Measurements from ENCODE around the gene YIPF1.
"Not testable (repeated sequence)": the region's sequence is repeated elsewhere in the genome, so short reads cannot be mapped to it uniquely, and the experiment has no call there.

Gene YIPF1

DNA sequence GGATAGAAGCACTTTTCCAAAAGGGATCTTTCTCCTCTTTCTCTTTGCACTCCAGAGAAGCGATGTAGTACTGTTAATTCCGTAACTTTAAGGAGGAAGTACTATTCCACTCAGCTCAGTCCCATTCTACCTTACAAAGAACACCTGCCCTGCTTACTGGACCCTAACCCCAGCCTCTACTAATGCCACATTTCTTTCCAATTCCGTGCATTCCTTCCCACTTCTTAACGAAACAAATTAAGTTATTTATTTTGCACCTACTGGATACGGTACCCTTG lies 52.0 kb downstream of the YIPF1 start:
- peak; percentile 29 for DNase-seq

DNA sequence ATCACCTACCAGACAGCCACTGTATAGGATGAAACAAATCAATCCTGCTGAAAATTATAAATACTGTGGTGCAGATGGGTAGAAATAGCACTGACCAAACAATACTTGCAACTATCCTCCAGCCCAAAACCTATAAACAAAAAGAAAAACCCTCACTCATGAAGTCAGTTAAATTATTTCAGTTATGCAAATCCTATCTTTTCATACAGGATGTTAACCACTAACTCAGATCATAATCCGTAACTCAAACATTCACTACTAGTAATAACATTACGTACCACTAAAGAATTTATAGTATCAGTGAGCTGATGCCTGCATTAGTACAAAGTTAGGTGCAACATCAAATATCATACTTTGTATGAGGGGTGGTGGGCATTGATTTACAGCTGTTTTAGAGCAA lies 54.1 kb downstream of the YIPF1 start:
- DNase-seq = peak; percentile 16

DNA sequence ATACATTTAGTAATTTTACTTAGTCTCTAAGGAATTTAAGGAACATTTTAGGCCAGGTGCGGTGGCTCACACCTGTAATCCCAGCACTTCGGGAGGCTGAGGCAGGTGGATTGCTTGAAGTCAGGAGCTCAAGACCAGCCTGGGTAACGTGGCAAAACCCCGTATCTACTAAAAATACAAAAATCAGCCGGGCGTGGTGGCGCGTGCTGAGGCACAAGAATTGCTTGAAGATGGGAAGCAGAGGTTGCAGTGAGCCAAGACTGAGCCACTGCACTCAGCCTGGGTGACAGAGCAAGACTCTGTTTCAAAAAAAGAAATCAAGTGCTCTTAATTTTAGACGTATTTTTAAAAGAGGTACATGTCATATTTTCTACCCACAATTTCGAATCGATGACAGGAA lies 54.8 kb downstream of the YIPF1 start:
- no peak for DNase-seq

DNA sequence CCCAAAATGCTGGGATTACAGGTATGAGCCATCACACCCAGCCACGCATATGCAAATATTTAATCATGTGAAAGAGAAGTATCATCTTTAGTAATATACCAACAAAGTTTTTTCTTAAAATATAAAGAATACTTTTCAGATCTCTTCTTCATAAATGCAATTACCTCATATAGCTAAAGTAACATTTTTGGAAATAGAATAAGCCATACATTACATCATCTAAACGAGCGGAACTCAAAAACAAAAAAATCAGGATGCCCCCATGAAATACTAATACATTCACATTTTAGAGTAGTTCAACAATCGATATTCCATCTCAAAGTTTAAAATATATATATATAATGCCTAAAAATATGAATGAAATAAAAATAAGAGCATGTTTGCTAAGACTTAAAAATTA lies 56.2 kb downstream of the YIPF1 start:
- no peak for DNase-seq

DNA sequence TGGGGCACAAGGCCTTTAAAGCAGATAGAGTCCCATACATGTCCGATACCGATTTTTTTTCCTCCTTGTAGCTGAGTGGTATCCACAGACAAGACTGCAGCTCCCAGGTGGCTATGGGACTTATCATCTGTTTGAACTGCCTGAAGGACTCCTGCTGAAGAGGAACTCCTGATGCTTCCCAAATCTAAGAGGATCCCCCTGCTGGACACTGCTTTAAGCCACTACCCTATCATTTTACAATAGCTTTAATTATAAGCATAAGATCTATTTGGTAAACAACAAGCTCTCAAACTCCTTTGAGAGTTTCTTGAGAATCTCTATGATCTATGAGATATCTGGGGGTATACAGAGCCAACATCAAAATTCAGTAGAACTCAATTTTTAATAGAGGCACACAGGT lies 63.2 kb downstream of the YIPF1 start:
- DNase-seq = peak; percentile 21

DNA sequence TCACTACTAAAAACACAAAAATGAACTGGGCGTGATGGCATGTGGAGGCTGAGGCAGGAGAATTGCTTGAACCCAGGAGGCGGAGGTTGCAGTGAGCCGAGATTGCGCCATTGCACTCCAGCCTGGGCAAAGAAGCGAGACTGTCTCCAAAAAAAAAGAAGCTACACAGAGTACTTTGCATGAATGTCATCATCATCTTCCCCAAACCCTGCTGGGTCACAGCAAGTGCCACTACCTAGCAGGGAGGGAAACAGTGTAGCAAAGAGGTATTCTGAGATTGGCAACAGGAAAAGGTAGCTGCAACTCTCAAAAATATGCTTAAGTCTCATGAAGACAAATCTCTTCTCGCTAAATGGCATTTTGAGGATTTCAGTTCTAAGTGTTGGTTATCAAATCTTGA lies 64.3 kb downstream of the YIPF1 start:
- DNase-seq = no peak

DNA sequence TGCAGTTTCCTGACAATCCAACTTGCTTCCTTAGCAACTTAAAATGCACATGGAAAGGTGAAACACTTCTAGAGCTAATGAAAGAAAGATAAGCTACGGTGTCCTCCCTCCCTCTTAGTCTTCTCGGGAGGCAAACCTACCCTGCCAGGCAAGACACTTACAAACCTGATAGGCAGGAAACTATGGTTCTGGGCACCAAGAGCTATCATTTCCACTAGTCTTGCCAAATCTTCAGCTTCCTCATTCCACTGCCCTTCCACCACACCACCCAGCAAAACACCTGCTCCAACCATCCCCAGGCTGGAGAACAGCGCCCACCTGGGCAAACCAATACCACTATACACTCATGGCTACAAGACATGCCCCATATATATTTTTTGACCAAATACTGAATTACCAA lies 66.7 kb downstream of the YIPF1 start:
- peak; percentile 25 for DNase-seq

DNA sequence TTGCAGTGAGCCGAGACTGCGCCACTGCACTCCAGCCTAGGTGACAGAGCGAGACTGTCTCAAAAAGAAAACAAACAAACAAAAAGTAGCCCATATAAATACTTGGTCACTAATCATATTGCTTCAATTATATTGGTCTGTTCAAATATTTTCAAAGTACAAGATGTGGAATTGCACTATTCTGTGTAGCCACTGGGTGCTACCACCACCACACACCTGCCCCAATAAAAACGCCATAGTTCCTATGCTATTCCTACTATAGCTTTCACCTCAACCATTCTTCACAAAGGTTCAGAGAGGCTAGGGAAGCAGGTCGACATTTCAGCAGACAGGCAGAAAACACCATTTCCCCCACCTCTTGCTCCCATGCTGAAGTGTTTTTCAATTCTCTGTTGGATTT lies 68.2 kb downstream of the YIPF1 start:
- no peak for DNase-seq

DNA sequence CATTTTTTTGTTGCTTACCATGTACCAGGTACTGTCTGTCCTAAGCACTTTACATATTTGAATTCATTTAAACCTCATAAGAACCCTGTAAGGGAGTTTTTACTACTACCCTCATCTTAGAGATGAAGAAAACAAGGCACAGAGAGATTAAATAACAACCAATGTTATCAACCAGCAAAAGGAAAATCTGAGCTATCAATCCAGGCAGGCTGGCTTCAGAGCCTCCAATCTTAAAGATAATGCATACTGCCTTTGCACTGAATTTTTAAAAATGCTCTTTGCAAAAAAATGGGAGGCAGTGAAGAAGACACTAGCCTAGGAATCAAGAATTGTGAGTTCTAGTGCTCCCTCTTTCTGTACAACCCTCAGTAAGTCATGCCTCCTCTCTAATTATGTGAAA lies 70.2 kb downstream of the YIPF1 start:
- DNase-seq = peak; percentile 32

DNA sequence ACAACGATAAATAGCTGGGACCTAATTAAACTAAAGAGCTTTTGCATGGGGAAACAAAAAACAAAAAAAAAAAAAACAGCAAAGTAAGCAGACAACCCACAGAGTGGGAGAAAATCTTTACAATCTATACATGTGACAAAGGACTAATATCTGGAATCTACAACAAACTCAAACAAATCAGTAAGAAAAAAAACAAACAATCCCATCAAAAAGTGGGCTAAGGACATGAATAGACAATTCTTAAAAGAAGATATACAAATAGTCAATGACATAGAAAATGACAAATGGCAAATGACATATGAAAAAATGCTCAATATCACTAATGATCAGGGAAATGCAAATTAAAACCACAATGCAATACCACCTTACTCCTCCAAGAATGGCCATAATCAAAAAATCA lies 73.0 kb downstream of the YIPF1 start:
- not testable (repeated sequence) for DNase-seq

DNA sequence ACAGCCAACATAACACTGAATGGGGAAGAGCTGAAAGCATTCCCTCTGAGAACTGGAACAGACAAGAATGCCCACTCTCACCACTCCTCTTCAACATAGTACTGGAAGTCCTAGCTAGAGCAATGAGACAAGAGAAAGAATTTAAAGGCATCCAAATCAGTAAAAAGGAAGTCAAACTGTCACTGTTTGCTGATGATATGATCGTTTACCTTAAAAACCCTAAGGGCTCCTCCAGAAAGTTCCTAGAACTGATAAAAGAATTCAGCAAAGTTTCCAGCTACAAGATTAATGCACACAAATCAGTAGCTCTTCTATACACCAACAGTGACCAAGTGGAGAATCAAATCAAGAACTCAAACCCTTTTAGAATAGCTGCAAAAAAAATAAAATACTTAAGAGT lies 74.1 kb downstream of the YIPF1 start:
- DNase-seq = not testable (repeated sequence)

DNA sequence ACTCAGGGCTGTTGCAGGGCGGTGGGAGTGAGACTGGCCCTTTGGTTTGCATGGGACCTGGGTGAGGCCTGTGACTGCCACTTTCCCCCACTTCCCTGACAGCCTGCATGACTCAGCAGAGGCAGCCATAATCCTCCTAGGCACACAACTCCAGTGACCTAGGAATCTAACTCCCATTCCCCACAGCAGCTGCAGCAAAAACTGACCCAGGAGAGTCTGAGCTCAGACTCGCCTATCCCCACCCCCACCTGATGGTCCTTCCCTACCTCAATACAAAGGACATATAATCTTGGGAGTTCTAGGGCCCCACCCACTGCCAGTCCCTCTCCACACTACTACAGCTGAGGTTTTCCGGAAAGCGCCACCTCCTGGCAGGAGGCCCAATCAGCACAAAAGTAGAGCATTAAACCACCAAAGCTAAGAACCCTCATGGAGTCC lies 78.2 kb downstream of the YIPF1 start:
- peak; percentile 49 for DNase-seq

DNA sequence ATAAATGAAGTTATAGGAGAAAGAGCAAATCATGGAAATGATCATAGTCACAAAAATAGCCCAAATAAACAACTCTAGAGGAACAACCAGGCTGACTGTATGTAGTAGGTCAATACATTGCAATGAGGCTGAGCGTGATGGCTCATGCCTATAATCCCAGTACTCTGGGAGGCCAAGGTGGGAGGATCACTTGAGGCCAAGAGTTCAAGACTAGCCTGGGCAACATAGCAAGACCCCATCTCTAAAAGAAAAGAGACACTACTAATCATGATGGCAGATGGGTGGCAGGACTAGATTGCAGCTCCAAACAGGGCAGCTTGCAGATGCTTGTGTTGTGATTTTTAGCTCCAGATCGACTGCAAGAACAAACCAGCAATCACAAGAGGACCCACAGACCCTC lies 79.1 kb downstream of the YIPF1 start:
- DNase-seq = no peak

DNA sequence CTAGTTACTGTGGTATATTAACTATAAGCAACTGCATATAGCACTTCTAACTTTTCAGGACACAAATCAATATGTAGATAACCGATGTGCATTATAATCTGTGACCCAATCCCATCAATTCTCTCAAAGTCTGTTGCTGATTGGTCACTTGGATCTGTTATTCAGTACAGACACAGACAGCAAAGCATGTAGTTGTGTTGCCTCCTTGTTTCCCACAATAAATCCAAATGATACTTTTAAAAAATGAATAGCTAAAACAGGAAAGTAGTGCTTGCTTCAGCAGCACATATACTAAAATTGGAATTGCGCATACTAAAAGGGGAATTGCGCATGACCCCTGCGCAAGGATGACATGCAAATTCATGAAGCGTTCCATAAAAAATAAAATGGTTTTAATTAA lies 79.6 kb downstream of the YIPF1 start:
- DNase-seq = no peak

DNA sequence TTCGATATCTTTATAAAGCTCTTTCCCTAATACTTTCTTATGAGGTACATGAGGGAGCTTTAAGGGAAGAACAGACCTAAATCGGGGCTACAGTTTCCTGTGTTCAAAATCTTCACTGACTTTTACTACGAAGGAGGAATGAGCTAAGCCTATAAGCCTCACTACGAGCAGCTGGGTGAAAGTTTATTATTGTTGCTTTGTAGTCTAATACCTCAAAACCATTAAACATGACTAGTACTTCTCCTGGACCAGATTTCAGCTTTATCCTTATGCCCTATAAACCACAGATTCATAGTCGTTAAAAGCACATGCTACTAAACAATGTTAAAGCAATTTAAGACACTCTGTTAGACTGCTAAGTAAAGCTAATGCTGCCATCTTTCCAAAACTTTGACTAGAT lies 81.7 kb downstream of the YIPF1 start:
- no peak for DNase-seq

DNA sequence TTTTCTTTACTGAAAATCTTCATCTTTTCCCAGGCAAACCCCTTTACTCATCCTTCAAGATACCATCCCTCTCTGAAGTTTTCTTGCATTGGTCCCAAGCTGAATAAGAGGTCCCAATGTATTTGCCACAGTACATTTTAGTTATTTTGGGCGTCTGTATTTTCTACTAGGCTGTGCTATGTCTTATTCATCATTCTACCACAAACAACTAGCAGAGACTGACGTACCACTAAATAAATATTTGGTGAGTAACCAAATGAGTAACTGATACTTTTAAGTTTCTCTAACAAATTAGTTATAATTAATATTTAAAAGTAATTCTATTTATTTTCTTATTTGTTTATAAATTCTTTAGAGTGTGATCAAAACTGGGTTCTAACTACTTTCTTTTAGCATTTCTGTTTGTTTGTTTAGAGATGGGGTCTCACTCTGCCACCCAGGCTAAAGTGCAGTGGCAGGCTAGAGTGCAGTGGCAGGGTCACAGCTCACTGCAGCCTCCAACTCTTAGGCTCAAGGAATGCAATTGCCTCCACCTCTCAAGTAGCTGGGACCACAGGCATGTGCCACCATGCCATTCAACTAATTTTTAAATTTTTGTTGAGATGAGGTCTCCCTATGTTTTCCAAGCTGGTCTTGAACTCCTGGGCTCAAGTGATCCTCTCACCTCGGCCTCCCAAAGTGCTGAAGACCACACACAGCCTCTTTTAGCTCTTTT lies 84.6 kb downstream of the YIPF1 start:
- no peak for DNase-seq

DNA sequence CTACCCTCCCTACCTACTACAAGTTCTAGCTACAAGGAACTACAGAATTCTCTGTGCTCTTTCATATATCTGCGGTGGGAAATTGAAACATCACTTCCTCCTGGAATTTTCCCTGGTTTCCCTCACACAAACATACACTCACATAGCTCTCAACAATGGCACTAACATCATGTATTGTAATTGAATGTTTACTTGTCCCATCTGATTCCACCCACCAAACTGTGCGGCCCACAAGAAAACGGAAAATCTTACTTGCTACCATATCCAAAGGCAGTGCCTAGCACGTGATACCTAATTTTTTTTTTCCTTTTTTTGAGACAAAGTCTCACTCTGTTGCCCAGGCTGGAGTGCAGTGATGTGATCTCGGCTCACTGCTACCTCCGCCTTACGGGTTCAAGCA lies 85.4 kb downstream of the YIPF1 start:
- DNase-seq = no peak
